ENCODE data around the gene CHRND.

Gene CHRND

DNA sequence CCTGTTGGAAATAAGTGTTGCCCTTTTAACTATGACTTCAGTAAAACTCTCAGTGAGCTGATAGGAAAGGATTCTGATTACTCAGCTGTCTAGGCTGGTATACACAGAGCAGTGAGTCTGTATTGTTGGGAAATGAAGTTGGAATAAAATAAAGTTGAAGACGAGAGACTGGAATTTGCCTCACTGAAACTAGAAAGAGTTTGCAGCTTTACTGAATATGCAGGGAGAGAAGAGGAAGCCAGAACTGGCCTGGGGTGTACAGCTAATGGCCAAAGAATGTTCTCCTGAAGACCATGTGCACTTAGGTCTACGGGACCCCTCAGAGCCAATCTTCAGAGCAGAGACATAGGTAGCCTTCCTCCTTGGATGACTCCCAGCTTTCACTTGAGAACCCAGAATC lies 51.0 kb downstream of the CHRND start:
- DNase-seq = no peak

DNA sequence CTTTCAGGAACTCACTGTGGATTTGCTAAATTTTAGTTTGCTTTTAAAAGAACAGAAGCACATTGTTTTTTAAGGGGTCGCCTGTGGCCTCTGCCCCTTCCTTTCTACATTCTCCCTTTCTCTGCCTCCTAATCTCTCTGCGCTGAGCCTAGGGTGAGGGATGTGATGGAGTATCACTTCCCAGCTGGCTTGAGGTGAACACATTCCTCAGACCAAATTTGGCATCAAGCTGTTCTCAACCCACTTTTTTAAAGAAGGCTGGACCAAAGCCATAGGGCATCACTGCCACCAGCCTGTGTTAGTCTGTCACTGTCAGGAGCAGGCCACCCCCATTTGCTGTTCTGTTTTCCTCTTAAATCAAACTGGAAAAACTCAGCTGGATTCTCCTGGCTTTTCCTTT lies 51.9 kb downstream of the CHRND start:
- no peak for DNase-seq

DNA sequence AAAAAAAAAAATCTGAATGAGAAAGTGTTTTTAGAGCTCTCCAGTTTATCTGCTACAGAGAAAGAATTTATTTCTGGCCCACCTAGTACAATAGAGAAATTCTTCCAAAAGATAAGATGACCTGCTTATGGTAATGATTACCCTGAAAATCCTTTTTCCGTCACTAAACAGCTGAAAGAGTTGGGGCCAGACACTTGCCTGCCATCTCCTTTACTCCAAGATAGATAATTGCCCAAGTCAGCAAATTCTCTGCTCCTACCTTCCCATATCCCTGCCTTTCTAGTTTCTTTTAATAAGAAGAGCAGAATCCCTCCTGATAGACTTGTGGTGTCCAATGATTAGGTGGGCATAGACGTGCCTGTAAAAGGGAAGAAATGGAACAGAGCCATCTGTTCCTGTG lies 52.7 kb downstream of the CHRND start:
- no peak for DNase-seq

DNA sequence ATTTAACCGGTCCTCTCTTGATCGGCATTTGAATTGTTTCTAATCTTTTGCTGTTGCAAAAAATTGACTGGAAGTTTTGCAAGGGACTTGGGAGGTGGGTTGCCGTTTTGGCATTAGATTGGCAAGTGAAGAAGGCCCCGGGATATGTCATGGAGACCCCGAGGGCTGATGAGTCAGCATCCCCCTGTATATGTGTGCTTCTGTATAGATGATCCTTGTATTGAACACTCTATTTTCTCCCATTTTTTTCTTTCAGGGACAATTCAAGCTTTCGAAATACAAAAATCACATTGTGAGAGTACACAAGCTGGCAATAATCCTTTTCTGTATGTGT lies 54.7 kb downstream of the CHRND start:
- no peak for DNase-seq

DNA sequence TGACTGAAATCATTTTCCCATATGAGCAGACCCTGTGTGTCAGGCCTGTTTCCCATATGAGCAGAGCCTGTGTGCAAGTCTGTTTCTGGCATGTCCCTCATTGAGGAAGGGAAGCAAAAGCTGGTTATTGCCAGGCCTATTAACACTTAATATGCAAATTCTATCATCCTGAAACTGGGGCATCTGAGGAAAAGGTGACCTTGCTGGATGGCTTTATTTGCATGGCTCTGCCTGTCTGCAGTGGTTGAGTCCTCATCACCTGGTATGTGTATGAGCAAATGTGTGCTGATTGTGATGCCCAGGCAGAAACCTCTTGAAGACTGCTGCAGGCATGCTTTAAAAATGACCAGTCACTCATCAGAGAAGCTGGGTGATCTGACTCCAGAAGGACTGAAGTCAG lies 55.8 kb downstream of the CHRND start:
- DNase-seq = no peak

DNA sequence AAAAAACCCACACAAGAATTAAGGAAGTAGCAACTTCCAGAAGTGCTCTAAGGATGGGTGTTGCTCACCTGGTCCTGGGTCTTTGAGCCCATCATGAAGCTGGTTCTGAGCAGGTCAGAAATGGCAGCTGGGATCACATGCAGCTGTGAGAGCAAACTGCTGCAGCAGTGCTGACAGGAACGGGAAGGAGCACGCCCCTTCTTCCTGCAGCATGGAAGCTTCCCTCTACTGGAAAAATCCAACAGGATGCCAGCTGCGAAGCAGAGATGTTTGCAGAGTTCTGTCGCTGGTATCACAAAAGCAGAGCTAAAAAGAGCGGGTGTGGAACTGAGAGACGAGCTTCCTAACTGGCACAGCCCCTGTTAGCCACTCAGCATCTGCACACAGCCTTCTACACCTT lies 58.3 kb downstream of the CHRND start:
- DNase-seq = no peak

Measured in T-helper 9 cell (primary cell).